ENCODE results near the gene CPLANE1. TPM values are rescaled to one million over a fixed set of nuclear protein-coding genes. Genes with fewer than 3 reads are reported as not detected.
A peak's percentile ranks its signal among the peaks of the same experiment; 100 is the strongest.
"Not testable (repeated sequence)": the region's sequence is repeated elsewhere in the genome, so short reads cannot be mapped to it uniquely, and the experiment has no call there.

CPLANE1 gene
- total RNA-seq, 3 donors from 2014 or later: 1.4 to 4.2 (median 1.4) TPM

- no peaks in the 10 kb centered on the region for H3K4me1 Mint-ChIP-seq (ENCODE audit: low read depth)
- no peak overlapping the region for H3K4me3 Mint-ChIP-seq
- H3K9me3 Mint-ChIP-seq: no peaks in the 10 kb centered on the region
- no peak for DNase-seq
- ATAC-seq: no peak
- no peaks in the 10 kb centered on the region for H3K27me3 Mint-ChIP-seq (ENCODE audit: low read depth)
- peaks cover 25% of the 10 kb centered on the region for H3K36me3 Mint-ChIP-seq (ENCODE audit: insufficient read depth)
Measured at GRCh38 chr5:37226377-37226776, 22.8 kb downstream of the CPLANE1 start.

GRCh38 chr5:37222181-37222580 is 27.0 kb downstream of the CPLANE1 start:
- ATAC-seq (no peak), DNase-seq (no peak)
- H3K36me3 Mint-ChIP-seq (ENCODE audit: insufficient read depth): peaks cover 20% of the 10 kb centered on the region
- no peaks in the 10 kb centered on the region for H3K4me1 Mint-ChIP-seq (ENCODE audit: low read depth)
- no peaks in the 10 kb centered on the region for H3K9me3 Mint-ChIP-seq
- H3K27me3 Mint-ChIP-seq (ENCODE audit: low read depth): no peaks in the 10 kb centered on the region
- H3K4me3 Mint-ChIP-seq: no peak overlapping the region

GRCh38 chr5:37220426-37220825 is 28.8 kb downstream of the CPLANE1 start:
- not testable (repeated sequence) for DNase-seq; H3K27me3 Mint-ChIP-seq (ENCODE audit: low read depth); H3K9me3 Mint-ChIP-seq; H3K4me3 Mint-ChIP-seq; ATAC-seq; H3K4me1 Mint-ChIP-seq (ENCODE audit: low read depth)
- peaks cover 15% of the 10 kb centered on the region for H3K36me3 Mint-ChIP-seq (ENCODE audit: insufficient read depth)

GRCh38 chr5:37219384-37219783 is 29.8 kb downstream of the CPLANE1 start:
- H3K36me3 Mint-ChIP-seq (ENCODE audit: insufficient read depth): peaks cover 15% of the 10 kb centered on the region
- H3K4me3 Mint-ChIP-seq; ATAC-seq; H3K4me1 Mint-ChIP-seq (ENCODE audit: low read depth); H3K27me3 Mint-ChIP-seq (ENCODE audit: low read depth); DNase-seq; H3K9me3 Mint-ChIP-seq: not testable (repeated sequence)

GRCh38 chr5:37217976-37218375 is 31.2 kb downstream of the CPLANE1 start:
- DNase-seq: no peak
- H3K4me1 Mint-ChIP-seq (ENCODE audit: low read depth): peaks cover 5% of the 10 kb centered on the region
- no peak for ATAC-seq
- no peaks in the 10 kb centered on the region for H3K27me3 Mint-ChIP-seq (ENCODE audit: low read depth)
- no peaks in the 10 kb centered on the region for H3K9me3 Mint-ChIP-seq
- H3K36me3 Mint-ChIP-seq (ENCODE audit: insufficient read depth): peaks cover 10% of the 10 kb centered on the region
- H3K4me3 Mint-ChIP-seq: no peak overlapping the region

GRCh38 chr5:37214550-37214949 is 34.6 kb downstream of the CPLANE1 start:
- peaks cover 5% of the 10 kb centered on the region for H3K4me1 Mint-ChIP-seq (ENCODE audit: low read depth)
- H3K36me3 Mint-ChIP-seq (ENCODE audit: insufficient read depth): peaks cover 27% of the 10 kb centered on the region
- no peak for DNase-seq
- ATAC-seq: no peak
- H3K9me3 Mint-ChIP-seq: no peaks in the 10 kb centered on the region
- no peaks in the 10 kb centered on the region for H3K27me3 Mint-ChIP-seq (ENCODE audit: low read depth)
- H3K4me3 Mint-ChIP-seq: no peak overlapping the region

GRCh38 chr5:37212096-37212495 is 37.1 kb downstream of the CPLANE1 start:
- Mint-ChIP-seq H3K4me1 (ENCODE audit: low read depth) (peaks cover 5% of the 10 kb centered on the region), H3K27me3 (ENCODE audit: low read depth) (no peaks in the 10 kb centered on the region), H3K36me3 (ENCODE audit: insufficient read depth) (peaks cover 26% of the 10 kb centered on the region), H3K9me3 (no peaks in the 10 kb centered on the region), H3K4me3 (no peak overlapping the region)
- ATAC-seq (no peak), DNase-seq (no peak)

GRCh38 chr5:37211661-37212060 is 37.5 kb downstream of the CPLANE1 start:
- H3K4me3 Mint-ChIP-seq: no peak overlapping the region

GRCh38 chr5:37208883-37209797 is 40.0 kb downstream of the CPLANE1 start:
- DNase-seq (no peak), ATAC-seq (peak; percentile 55 to 73)
- Mint-ChIP-seq H3K9me3 (no peaks in the 10 kb centered on the region), H3K36me3 (ENCODE audit: insufficient read depth) (peaks cover 33% of the 10 kb centered on the region), H3K4me1 (ENCODE audit: low read depth) (no peaks in the 10 kb centered on the region), H3K4me3 (peak overlapping the region; percentile 78), H3K27me3 (ENCODE audit: low read depth) (no peaks in the 10 kb centered on the region)

More at GRCh38 chr5:37211661-37212060, 37.5 kb downstream of the CPLANE1 start:
- ATAC-seq: no peak
- Mint-ChIP-seq H3K27me3 (ENCODE audit: low read depth) (no peaks in the 10 kb centered on the region), H3K4me1 (ENCODE audit: low read depth) (peaks cover 5% of the 10 kb centered on the region), H3K36me3 (ENCODE audit: insufficient read depth) (peaks cover 26% of the 10 kb centered on the region), H3K9me3 (no peaks in the 10 kb centered on the region)
- DNase-seq: no peak

- DNase-seq: no peak
- ATAC-seq: no peak
- H3K36me3 Mint-ChIP-seq (ENCODE audit: insufficient read depth): peaks cover 35% of the 10 kb centered on the region
- H3K27me3 Mint-ChIP-seq (ENCODE audit: low read depth): no peaks in the 10 kb centered on the region
- no peak overlapping the region for H3K4me3 Mint-ChIP-seq
- no peaks in the 10 kb centered on the region for H3K9me3 Mint-ChIP-seq
- H3K4me1 Mint-ChIP-seq (ENCODE audit: low read depth): no peaks in the 10 kb centered on the region
Measured at GRCh38 chr5:37207802-37208201, 41.4 kb downstream of the CPLANE1 start.

- peaks cover 30% of the 10 kb centered on the region for H3K36me3 Mint-ChIP-seq (ENCODE audit: insufficient read depth)
- no peaks in the 10 kb centered on the region for H3K27me3 Mint-ChIP-seq (ENCODE audit: low read depth)
- DNase-seq (no peak), ATAC-seq (no peak)
- H3K9me3 Mint-ChIP-seq: no peaks in the 10 kb centered on the region
- H3K4me1 Mint-ChIP-seq (ENCODE audit: low read depth): no peaks in the 10 kb centered on the region
- H3K4me3 Mint-ChIP-seq: no peak overlapping the region
Measured at GRCh38 chr5:37206736-37207135, 42.4 kb downstream of the CPLANE1 start.

- no peak for DNase-seq
- peaks cover 9% of the 10 kb centered on the region for H3K36me3 Mint-ChIP-seq (ENCODE audit: insufficient read depth)
- no peak for ATAC-seq
- no peaks in the 10 kb centered on the region for H3K9me3 Mint-ChIP-seq
- peaks cover 18% of the 10 kb centered on the region for H3K4me1 Mint-ChIP-seq (ENCODE audit: low read depth)
- no peaks in the 10 kb centered on the region for H3K27me3 Mint-ChIP-seq (ENCODE audit: low read depth)
- H3K4me3 Mint-ChIP-seq: no peak overlapping the region
Measured at GRCh38 chr5:37198842-37199241, 50.3 kb downstream of the CPLANE1 start.

- Mint-ChIP-seq H3K4me3 (peak overlapping the region; percentile 71), H3K27me3 (ENCODE audit: low read depth) (no peaks in the 10 kb centered on the region), H3K4me1 (ENCODE audit: low read depth) (peaks cover 18% of the 10 kb centered on the region), H3K9me3 (no peaks in the 10 kb centered on the region), H3K36me3 (ENCODE audit: insufficient read depth) (peaks cover 7% of the 10 kb centered on the region)
- ATAC-seq: no peak
- no peak for DNase-seq
Measured at GRCh38 chr5:37198061-37198460, 51.1 kb downstream of the CPLANE1 start.

GRCh38 chr5:37197340-37198050 is 51.7 kb downstream of the CPLANE1 start:
- peak overlapping the region; percentile 71 for H3K4me3 Mint-ChIP-seq
- peak; percentile 27 to 32 for ATAC-seq
- DNase-seq: no peak

GRCh38 chr5:37190592-37190991 is 58.6 kb downstream of the CPLANE1 start:
- no peak overlapping the region for H3K4me3 Mint-ChIP-seq
- peaks cover 9% of the 10 kb centered on the region for H3K36me3 Mint-ChIP-seq (ENCODE audit: insufficient read depth)
- no peak for ATAC-seq
- DNase-seq: no peak
- H3K27me3 Mint-ChIP-seq (ENCODE audit: low read depth): no peaks in the 10 kb centered on the region
- H3K9me3 Mint-ChIP-seq: no peaks in the 10 kb centered on the region
- H3K4me1 Mint-ChIP-seq (ENCODE audit: low read depth): no peaks in the 10 kb centered on the region

More at GRCh38 chr5:37197340-37198050, 51.7 kb downstream of the CPLANE1 start:
- H3K36me3 Mint-ChIP-seq (ENCODE audit: insufficient read depth): peaks cover 7% of the 10 kb centered on the region
- H3K27me3 Mint-ChIP-seq (ENCODE audit: low read depth): no peaks in the 10 kb centered on the region
- H3K9me3 Mint-ChIP-seq: no peaks in the 10 kb centered on the region
- peaks cover 18% of the 10 kb centered on the region for H3K4me1 Mint-ChIP-seq (ENCODE audit: low read depth)
